SU-DHL-6 (cell line): Measurements from ENCODE around the gene ZC3H12A.

Experiments used
- H2AFZ ChIP-seq: fragments of 200-600 bp; sonication (generic); 2 replicates; pipeline ENCODE4 v1.6.1; 2014; ENCODE audit warnings: low read depth, mild to moderate bottlenecking, moderate library complexity, mixed read lengths, antibody characterized with exemption, low read length; ENCODE audit not compliant: severe bottlenecking
- H3F3A ChIP-seq: fragments of 200-600 bp; shearing (Covaris generic); 2 replicates; pipeline ENCODE4 v1.6.0; 2016; ENCODE audit warnings: antibody characterized with exemption, mild to moderate bottlenecking; ENCODE audit not compliant: insufficient read depth
- H3K27ac ChIP-seq: fragments of 200-600 bp; sonication (generic); 2 replicates; pipeline ENCODE4 v1.5.1; 2016; ENCODE audit warnings: low read depth, mild to moderate bottlenecking, low read length, moderate library complexity, mixed read lengths
- H3K27me3 ChIP-seq: fragments of 200-600 bp; sonication (generic), shearing (Covaris generic); 2 replicates; pipeline ENCODE4 v1.6.0; 2014; ENCODE audit warnings: mild to moderate bottlenecking, low read length
- H3K36me3 ChIP-seq: fragments of 200-600 bp; sonication (generic); 2 replicates; pipeline ENCODE4 v1.6.1; 2014; ENCODE audit warnings: mild to moderate bottlenecking, low read length, mixed read lengths
- H3K4me2 ChIP-seq: fragments of 300-600, 200-600 bp; shearing (Covaris generic), sonication (generic); 2 replicates; pipeline ENCODE4 v1.6.0; 2014; ENCODE audit warnings: low read length, low read depth, mild to moderate bottlenecking; ENCODE audit not compliant: poor library complexity, severe bottlenecking
- H3K4me3 ChIP-seq: fragments of 200-600 bp; sonication (generic); 2 replicates; pipeline ENCODE4 v1.5.1; 2014; ENCODE audit warnings: antibody characterized with exemption, low read length, mild to moderate bottlenecking, mixed read lengths; ENCODE audit not compliant: insufficient read depth, poor library complexity, severe bottlenecking
- H3K79me2 ChIP-seq: fragments of 200-600 bp; sonication (generic); 2 replicates; pipeline ENCODE4 v1.6.1; 2014; ENCODE audit warnings: mild to moderate bottlenecking, low read length, moderate library complexity; ENCODE audit not compliant: insufficient read depth
- H3K9ac ChIP-seq: fragments of 200-600 bp; sonication (generic); 2 replicates; pipeline ENCODE4 v1.7.0; 2014; ENCODE audit warnings: mild to moderate bottlenecking, low read length
- H3K9me2 ChIP-seq: fragments of 200-600 bp; sonication (generic); replicated peaks from 2 replicates; pipeline ENCODE4 v1.6.1; 2014; ENCODE audit warnings: low read length; ENCODE audit not compliant: insufficient read depth
- H3K9me3 ChIP-seq: fragments of 200-600 bp; sonication (generic); 2 replicates; pipeline ENCODE4 v1.6.1; 2014; ENCODE audit warnings: low read length, mixed read lengths; ENCODE audit not compliant: insufficient read depth
- H4K20me1 ChIP-seq: fragments of 200-600 bp; sonication (generic); 2 replicates; pipeline ENCODE4 v1.6.1; 2014; ENCODE audit warnings: low read depth, mild to moderate bottlenecking, antibody characterized with exemption, low read length, moderate library complexity, mixed read lengths
- CTCF ChIP-seq: fragments of 200-600 bp; sonication (generic); IDR thresholded peaks from one replicate; pipeline ENCODE4 v1.5.1; 2017; ENCODE audit warnings: antibody characterized with exemption, mild to moderate bottlenecking, low read length, moderate library complexity; ENCODE audit not compliant: insufficient read depth, poor library complexity, severe bottlenecking
- EZH2phosphoT487 ChIP-seq: fragments of 200-600 bp; sonication (generic), shearing (Covaris generic); conservative IDR thresholded peaks from 2 replicates; pipeline ENCODE4 v1.6.1; 2018; ENCODE audit warnings: mild to moderate bottlenecking, antibody characterized with exemption, low read length, moderate library complexity, mixed read lengths

The ZC3H12A gene

GRCh38 chr1:37478890-37479254, 4.5 kb downstream of the ZC3H12A start:
- H3K9me2 ChIP-seq: no peaks in the 10 kb centered on the region
- H3F3A ChIP-seq: peaks cover 23% of the 10 kb centered on the region
- peaks cover 45% of the 10 kb centered on the region for H3K79me2 ChIP-seq
- no peak overlapping the region for H2AFZ ChIP-seq
- no peaks in the 10 kb centered on the region for H3K27me3 ChIP-seq
- peak overlapping the region; percentile 80 for H3K9ac ChIP-seq
- H3K27ac ChIP-seq: peak overlapping the region; percentile 89
- no peak for TF ChIP-seq EZH2phosphoT487
- TF ChIP-seq CTCF: no peak
- no peaks in the 10 kb centered on the region for H4K20me1 ChIP-seq
- H3K36me3 ChIP-seq: no peaks in the 10 kb centered on the region; the same call in 1 of the 2 replicates
- peak overlapping the region; percentile 97 for H3K4me2 ChIP-seq
- H3K4me3 ChIP-seq: peak overlapping the region; percentile 73
- H3K9me3 ChIP-seq: no peaks in the 10 kb centered on the region

DNA sequence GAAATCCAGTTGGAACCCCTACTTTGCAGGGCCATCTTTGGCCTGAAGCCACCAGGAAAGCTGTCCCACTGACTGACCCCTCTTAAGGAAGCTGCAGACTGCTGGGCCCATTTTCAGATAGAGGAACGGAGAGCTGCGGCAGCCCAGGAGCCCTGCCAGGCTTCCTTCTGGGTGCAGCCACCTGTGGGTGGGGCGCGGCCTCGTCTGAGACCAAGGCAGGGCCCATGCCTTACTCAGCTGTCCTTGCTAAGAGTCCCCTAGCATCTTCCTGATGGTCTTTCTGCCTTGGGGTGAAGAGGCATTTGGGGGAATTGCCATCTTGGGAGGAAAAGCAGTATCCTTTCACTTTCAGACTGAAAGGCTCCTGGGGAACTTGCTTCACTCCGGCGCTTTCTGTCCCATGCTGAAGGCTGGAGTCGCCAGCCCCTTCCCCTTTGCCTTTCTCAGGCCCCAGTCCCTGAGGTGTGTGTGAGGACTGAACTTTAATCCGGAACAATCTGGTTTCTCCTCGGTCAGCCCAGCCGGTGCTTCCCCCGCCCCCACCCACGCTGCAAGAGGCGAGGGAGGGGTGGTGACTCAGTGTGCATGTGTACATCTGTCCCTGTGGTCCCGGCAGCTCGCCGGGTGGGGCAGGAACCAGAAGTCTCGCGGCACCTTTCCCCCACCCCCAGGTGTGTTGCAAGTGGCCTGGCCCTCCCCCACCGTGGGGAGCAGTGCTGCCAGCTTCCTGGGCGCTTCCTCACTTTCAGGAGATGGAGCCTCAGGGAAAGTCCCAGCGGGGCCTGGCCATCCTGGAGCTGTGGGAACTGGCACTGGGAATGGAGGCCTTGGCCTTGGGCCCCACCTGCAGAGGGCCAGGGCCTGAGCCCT, 5.1 kb downstream of the ZC3H12A start:
- Histone ChIP-seq H4K20me1 (no peaks in the 10 kb centered on the region), H3K4me3 (peak overlapping the region; percentile 73), H3K9ac (peak overlapping the region; percentile 80), H3K27me3 (no peaks in the 10 kb centered on the region), H2AFZ (no peak overlapping the region), H3K27ac (peak overlapping the region; percentile 89), H3K9me2 (no peaks in the 10 kb centered on the region), H3K79me2 (peaks cover 45% of the 10 kb centered on the region), H3K36me3 (no peaks in the 10 kb centered on the region; the same call in 1 of the 2 replicates), H3K9me3 (no peaks in the 10 kb centered on the region), H3F3A (peaks cover 23% of the 10 kb centered on the region), H3K4me2 (peak overlapping the region; percentile 97)
- no peak for TF ChIP-seq CTCF
- TF ChIP-seq EZH2phosphoT487: no peak

- Histone ChIP-seq H3K36me3 (no peaks in the 10 kb centered on the region; the same call in 1 of the 2 replicates), H3K4me2 (peak overlapping the region; percentile 97), H3K79me2 (peaks cover 40% of the 10 kb centered on the region), H3K9ac (peak overlapping the region; percentile 80), H3K9me3 (no peaks in the 10 kb centered on the region), H2AFZ (no peak overlapping the region), H4K20me1 (no peaks in the 10 kb centered on the region), H3K27me3 (no peaks in the 10 kb centered on the region), H3F3A (peaks cover 23% of the 10 kb centered on the region), H3K27ac (peak overlapping the region; percentile 89), H3K4me3 (no peak overlapping the region), H3K9me2 (no peaks in the 10 kb centered on the region)
- TF ChIP-seq CTCF: no peak
- TF ChIP-seq EZH2phosphoT487: no peak
Observed at GRCh38 chr1:37480125-37480466, 5.7 kb downstream of the ZC3H12A start.
